ENCODE results near the gene AKR7A2.
"Not testable (repeated sequence)": the region's sequence is repeated elsewhere in the genome, so short reads cannot be mapped to it uniquely, and the experiment has no call there.

The AKR7A2 gene

GRCh38 chr1:19287436-19288185, 24.3 kb downstream of the AKR7A2 start:
- no peak overlapping the region for H3K4me3 ChIP-seq (ENCODE audit: low read length)
- H3K9me2 ChIP-seq (replicated peaks; ENCODE audit: control insufficient read depth, low read length) = no peaks in the 10 kb centered on the region

GRCh38 chr1:19285807-19286206, 26.1 kb downstream of the AKR7A2 start:
- not testable (repeated sequence) for H3K36me3 ChIP-seq (ENCODE audit: control insufficient read depth, low read length); H3F3A ChIP-seq (ENCODE audit: control insufficient read depth, insufficient read depth); H3K27ac ChIP-seq (ENCODE audit: low read depth, low read length); H3K9me3 ChIP-seq (ENCODE audit: control insufficient read depth, insufficient read depth, low read length); H3K27me3 ChIP-seq (ENCODE audit: control insufficient read depth, low read length); H3K4me2 ChIP-seq (ENCODE audit: low read length); H4K20me1 ChIP-seq (ENCODE audit: control insufficient read depth, insufficient read depth, low read depth, low read length); H3K4me3 ChIP-seq (ENCODE audit: low read length); H3K79me2 ChIP-seq (ENCODE audit: control insufficient read depth, low read length); H3K9me2 ChIP-seq (replicated peaks; ENCODE audit: control insufficient read depth, low read length); H3K4me1 ChIP-seq (ENCODE audit: control insufficient read depth, low read length)

More at GRCh38 chr1:19287436-19288185, 24.3 kb downstream of the AKR7A2 start:
- no peaks in the 10 kb centered on the region for H3K4me1 ChIP-seq (ENCODE audit: control insufficient read depth, low read length)
- TF ChIP-seq EZH2phosphoT487 (IDR thresholded peaks at IDR 0.05; ENCODE audit: borderline replicate concordance, low read length) = no peak
- no peak for TF ChIP-seq CTCF (IDR thresholded peaks at IDR 0.05; ENCODE audit: low read depth, low read length, poor library complexity, severe bottlenecking)
- no peaks in the 10 kb centered on the region for H4K20me1 ChIP-seq (ENCODE audit: control insufficient read depth, insufficient read depth, low read depth, low read length)
- no peak overlapping the region for H3K4me2 ChIP-seq (ENCODE audit: low read length)
- H3K27ac ChIP-seq (ENCODE audit: low read depth, low read length) = no peak overlapping the region
- no peaks in the 10 kb centered on the region for H3K36me3 ChIP-seq (ENCODE audit: control insufficient read depth, low read length)
- no peaks in the 10 kb centered on the region for H3K9me3 ChIP-seq (ENCODE audit: control insufficient read depth, insufficient read depth, low read length)
- no peaks in the 10 kb centered on the region for H3F3A ChIP-seq (ENCODE audit: control insufficient read depth, insufficient read depth)
- no peaks in the 10 kb centered on the region for H3K79me2 ChIP-seq (ENCODE audit: control insufficient read depth, low read length)
- peaks cover 3% of the 10 kb centered on the region for H3K27me3 ChIP-seq (ENCODE audit: control insufficient read depth, low read length)

- H3K9me3 ChIP-seq (ENCODE audit: control insufficient read depth, insufficient read depth, low read length); H3K27me3 ChIP-seq (ENCODE audit: control insufficient read depth, low read length); H3K27ac ChIP-seq (ENCODE audit: low read depth, low read length); H3K36me3 ChIP-seq (ENCODE audit: control insufficient read depth, low read length); H3K4me1 ChIP-seq (ENCODE audit: control insufficient read depth, low read length); H4K20me1 ChIP-seq (ENCODE audit: control insufficient read depth, insufficient read depth, low read depth, low read length); H3K79me2 ChIP-seq (ENCODE audit: control insufficient read depth, low read length); H3F3A ChIP-seq (ENCODE audit: control insufficient read depth, insufficient read depth); H3K9me2 ChIP-seq (replicated peaks; ENCODE audit: control insufficient read depth, low read length); H3K4me3 ChIP-seq (ENCODE audit: low read length); H3K4me2 ChIP-seq (ENCODE audit: low read length): not testable (repeated sequence)
Observed at GRCh38 chr1:19285366-19285765, 26.6 kb downstream of the AKR7A2 start.

GRCh38 chr1:19284881-19285280, 27.1 kb downstream of the AKR7A2 start:
- H3K9me3 ChIP-seq (ENCODE audit: control insufficient read depth, insufficient read depth, low read length) = no peaks in the 10 kb centered on the region
- no peaks in the 10 kb centered on the region for H3K36me3 ChIP-seq (ENCODE audit: control insufficient read depth, low read length)
- H3K79me2 ChIP-seq (ENCODE audit: control insufficient read depth, low read length) = no peaks in the 10 kb centered on the region

More at GRCh38 chr1:19284881-19285280, 27.1 kb downstream of the AKR7A2 start:
- Histone ChIP-seq H3K9me2 (replicated peaks; ENCODE audit: control insufficient read depth, low read length) (no peaks in the 10 kb centered on the region), H3K4me3 (ENCODE audit: low read length) (no peak overlapping the region), H3K4me2 (ENCODE audit: low read length) (no peak overlapping the region), H4K20me1 (ENCODE audit: control insufficient read depth, insufficient read depth, low read depth, low read length) (no peaks in the 10 kb centered on the region), H3K4me1 (ENCODE audit: control insufficient read depth, low read length) (no peaks in the 10 kb centered on the region), H3F3A (ENCODE audit: control insufficient read depth, insufficient read depth) (no peaks in the 10 kb centered on the region), H3K27me3 (ENCODE audit: control insufficient read depth, low read length) (peaks cover 3% of the 10 kb centered on the region), H3K27ac (ENCODE audit: low read depth, low read length) (no peak overlapping the region)
- no peak for TF ChIP-seq CTCF (IDR thresholded peaks at IDR 0.05; ENCODE audit: low read depth, low read length, poor library complexity, severe bottlenecking)

Data from DOHH2 (cell line).